ENCODE measurements around the gene DUSP19.

DNA sequence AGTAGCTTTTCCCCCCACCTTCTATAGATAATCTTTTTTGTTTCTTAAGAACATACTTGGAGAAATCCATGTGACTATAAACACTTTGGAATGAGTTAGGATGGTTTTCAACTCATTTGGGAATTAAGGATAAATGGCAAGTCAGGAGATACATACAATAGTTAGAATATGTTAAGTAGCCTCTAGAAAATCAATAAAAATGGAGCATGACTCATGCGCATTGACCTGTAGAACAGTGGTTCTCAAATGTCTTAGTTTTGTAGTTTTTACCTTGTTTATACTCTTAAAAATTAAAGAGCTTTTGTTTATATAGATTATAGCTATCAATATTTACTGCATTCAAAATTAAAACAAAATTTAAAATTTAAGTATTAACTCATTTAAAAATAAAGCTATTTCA lies 70.4 kb downstream of the DUSP19 start:
- no peak for TF ChIP-seq CTCF (IDR thresholded peaks at IDR 0.05)
- TF ChIP-seq POLR2A (IDR thresholded peaks at IDR 0.05): no peak
